Endothelial cell of hepatic sinusoid (primary cell): ENCODE measurements around the gene IGF2BP1.
"Not testable (repeated sequence)": the region's sequence is repeated elsewhere in the genome, so short reads cannot be mapped to it uniquely, and the experiment has no call there.

Source experiments
- in situ Hi-C: cut with HindIII; loops from 2 replicates; pipeline ENCODE4 v1.10.0; 2017; ENCODE audit warnings: low sequenced_read_pairs

IGF2BP1 gene

DNA sequence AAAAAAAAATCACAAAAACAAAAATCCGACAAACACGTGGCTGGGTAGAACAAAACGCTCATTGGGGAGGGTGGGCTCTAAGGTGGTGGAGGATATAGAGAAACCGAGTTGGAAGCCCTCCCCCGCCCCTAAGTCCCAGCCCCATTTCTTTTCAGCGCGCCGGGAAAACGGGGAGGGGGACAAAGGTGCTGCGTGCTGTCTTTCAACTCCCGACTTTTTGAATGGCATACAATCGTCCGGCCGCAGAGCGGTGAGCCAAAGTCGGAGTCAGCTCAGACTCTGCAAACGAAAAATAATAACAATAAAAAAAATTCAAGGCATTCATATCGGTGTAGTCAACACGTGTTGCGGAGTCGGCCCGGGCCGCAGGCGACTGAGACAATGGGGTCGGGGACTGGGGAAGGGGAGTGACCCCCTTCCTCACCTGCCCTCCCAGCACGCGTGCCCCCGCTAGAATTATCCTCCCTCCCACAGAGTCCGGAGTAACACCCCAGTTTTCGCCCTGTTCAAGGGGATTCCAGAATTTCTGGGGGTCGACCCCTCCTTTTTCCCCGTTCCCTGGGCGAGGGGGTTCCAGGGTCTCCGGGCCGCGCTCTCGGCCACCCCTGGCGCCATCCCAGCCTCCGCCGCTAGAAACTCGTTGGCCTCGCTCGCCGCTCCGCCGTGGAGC is 1.7 kb upstream of the IGF2BP1 start:
- in situ Hi-C loops, result no loop called here

DNA sequence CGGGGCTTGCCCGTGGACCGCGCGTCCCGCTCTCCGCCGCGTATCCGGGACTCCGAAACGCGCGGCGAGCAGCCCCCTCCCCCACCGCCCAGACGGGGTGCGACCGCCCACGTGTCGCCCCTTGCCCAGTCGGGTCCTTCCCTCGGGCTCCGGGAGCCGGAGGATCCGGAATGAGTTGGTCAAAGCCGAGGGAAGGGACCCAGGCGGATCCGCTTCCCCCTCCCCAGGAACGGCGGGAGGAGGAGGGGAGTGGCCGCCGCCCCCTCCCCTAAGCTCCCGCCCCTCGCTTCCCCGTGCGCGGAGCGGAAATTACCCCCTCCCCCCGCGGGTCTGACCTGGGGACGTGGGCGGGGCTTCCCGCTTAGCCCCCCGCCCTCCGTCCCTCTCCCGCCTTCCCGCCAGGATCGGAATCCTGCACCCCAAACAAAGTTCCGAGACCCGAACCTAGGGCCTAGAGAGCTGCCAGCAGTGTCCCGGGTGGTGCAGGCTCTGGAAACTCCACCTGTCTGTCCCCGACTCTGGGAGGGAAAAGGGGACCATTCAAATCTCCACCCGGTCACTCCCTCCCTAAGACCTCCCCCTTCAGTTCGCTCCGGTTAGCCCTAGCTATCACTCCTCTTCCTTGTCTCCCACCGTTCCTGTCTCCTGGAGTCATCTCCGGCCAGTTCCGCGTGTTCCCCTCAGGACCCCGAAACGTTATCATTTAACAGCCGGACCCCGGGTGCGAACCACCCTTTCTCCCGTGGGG is 1.0 kb upstream of the IGF2BP1 start:
- in situ Hi-C loops, result no loop called here

DNA sequence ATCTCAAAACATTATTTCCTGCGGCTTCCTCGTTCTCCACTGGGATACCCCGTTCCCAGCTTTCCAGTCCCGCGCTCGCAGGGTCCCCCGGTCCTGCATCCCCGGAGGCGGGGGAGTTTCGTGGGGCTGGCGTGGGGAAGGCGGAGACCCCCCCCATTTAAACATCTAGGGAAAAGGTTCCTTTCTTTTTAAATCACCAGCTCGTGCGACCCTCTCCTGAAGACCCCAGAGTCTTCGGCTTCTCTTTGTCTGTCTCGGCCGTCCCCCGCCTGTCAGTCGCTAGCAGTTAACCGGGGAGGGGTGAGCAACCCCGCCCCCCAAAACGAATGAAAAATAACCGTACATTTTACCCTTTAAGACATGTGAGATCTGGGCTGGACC is 473 bp upstream of the IGF2BP1 start:
- in situ Hi-C loops, result no loop called here

DNA sequence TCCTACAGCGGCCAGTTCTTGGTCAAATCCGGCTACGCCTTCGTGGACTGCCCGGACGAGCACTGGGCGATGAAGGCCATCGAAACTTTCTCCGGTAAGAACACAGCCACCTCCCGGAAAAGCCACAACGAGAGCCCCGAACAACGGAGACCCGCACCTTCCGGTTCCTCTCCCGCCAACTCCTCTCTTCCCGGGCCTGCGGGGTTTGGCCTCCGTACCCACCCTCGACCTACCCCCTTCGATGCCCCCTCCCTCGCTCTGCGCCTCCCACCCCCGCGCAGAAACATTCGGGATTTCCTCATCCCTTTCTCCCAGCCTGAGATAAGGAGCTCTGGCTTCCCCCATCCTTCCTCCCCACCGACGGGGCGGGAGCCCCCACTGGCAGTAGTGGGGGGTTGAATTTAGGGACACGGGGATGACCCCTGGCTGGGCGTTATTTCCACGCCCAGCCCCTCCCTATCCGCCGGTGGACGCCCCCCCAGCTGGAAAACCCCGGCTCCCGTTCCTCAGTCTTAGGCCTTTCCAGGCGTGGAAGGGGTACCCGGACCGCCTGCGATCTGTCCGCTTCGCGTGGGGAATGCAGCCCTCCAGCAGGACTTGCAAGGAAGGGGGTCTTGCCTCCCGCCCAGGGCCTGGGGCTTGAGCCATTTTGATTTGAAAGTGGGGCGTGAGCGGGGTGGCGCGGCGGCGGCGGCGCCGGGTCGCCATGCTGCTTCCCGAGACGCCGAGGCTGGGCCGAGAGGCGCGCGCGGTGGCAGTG is 822 bp downstream of the IGF2BP1 start:
- in situ Hi-C loops, result no loop called here

DNA sequence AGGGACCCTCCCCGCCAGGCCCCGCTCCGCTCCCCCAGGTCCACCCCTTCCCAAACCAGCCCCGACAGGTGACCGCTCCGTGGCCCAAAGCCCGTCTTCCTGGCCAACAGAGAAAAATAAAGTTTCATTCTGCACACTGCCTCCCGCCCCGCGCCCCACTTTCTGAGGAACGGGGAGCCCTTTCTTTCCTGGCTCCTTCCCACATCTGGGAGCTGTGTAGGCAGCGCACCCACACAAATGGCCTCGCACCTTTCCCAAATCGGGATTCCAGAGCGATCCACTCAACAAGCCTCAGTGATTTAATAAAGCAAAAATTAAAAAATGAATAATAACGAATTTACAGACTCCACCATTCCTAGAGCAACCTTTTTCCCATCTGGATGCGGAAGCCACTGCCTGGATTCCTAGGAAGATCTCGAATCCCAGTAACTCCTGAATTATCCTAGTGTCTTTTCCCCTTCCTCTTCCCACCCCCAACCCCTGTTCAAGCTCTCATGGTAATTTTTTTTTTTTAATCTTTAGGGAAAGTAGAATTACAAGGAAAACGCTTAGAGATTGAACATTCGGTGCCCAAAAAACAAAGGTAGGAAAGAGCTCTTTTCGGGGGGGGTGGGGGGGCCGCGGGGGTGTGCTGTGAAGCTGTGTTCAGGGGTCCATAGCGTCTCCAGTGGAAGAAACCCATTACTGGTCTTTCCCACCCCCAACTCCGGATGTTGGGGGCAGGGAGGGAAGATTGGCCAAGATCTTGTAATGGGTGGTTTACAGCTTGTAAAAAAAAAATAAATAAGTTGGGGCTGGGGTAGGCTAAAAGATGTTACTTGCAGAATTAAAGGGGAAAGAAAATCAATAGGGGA is 1.6 kb downstream of the IGF2BP1 start:
- in situ Hi-C loops, result no loop called here

DNA sequence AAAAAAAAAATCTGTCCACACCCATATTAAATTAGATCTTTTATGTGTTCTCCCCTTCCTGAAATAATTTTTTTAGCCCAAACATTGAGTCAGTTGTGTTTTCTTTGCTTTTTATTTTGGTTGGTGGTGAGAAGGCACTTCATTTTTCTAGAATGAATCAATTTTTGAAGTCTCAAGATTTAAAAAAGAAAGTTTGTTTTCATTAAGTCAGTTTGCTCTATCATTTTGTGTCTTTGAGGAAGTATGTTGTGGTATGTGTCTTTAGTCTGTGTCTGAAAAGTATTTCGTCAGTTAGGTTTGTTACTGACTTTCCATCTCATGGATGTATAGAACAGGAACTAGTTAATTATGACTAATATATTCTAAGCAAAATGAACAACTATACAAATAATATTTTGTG is 3.8 kb downstream of the IGF2BP1 start:
- in situ Hi-C loops, result no loop called here

DNA sequence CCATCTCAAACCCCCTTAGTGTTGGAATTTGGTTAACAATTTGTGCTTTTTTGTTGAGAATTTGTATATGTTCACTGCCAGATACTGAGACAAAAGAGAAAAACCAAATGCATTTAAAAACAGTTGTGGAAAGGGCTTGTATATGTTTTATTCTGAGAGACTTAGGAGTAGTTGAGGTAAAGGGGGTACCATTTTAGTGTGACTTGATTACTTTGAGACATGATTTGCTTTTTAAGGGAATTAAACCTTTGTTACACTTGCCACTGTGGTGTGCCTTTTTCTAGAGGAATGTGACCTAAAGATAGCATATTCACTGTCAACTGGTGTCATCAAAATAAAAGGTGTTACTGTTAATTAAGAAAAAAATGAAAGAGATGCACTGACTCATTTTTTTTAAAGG is 4.5 kb downstream of the IGF2BP1 start:
- in situ Hi-C loops, result no loop called here

DNA sequence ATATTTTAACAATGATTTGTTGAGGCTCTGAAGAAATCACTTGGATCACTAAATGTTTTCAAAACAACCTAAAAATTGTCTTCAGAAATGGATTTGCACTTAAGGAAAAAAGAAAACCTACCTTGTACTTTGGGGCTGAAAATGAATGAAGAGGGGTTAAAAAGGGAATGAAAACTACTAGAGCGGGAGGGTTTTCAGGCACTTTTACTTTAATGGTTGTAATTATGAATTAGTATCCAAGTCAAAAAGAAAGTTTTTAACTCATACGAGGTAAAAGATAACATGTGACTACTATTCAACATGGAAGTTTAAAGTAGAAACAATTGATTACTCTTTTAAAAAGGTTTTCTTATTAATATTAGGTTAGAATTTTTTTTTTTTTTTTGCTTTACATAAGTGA is 5.1 kb downstream of the IGF2BP1 start:
- in situ Hi-C loops, result no loop called here

DNA sequence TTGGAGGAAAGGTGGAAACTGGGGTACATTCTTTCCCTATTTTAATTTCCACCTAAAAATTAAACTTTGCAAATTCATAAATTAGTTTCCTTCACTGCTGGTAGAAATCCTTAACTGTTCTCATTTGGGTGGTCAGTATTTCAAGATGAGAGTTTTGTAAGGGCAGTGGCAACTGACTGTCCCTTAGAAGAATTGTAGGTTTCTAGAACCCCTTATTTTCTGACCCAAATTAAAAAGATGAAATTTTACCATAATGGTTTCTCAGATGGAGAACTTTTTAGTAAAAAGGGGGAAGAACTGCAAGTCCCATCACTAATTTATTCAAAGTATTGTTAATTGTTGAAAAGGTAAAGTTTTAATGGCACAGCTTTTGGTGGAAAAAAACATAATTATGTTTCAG is 5.6 kb downstream of the IGF2BP1 start:
- in situ Hi-C loops, result no loop called here

DNA sequence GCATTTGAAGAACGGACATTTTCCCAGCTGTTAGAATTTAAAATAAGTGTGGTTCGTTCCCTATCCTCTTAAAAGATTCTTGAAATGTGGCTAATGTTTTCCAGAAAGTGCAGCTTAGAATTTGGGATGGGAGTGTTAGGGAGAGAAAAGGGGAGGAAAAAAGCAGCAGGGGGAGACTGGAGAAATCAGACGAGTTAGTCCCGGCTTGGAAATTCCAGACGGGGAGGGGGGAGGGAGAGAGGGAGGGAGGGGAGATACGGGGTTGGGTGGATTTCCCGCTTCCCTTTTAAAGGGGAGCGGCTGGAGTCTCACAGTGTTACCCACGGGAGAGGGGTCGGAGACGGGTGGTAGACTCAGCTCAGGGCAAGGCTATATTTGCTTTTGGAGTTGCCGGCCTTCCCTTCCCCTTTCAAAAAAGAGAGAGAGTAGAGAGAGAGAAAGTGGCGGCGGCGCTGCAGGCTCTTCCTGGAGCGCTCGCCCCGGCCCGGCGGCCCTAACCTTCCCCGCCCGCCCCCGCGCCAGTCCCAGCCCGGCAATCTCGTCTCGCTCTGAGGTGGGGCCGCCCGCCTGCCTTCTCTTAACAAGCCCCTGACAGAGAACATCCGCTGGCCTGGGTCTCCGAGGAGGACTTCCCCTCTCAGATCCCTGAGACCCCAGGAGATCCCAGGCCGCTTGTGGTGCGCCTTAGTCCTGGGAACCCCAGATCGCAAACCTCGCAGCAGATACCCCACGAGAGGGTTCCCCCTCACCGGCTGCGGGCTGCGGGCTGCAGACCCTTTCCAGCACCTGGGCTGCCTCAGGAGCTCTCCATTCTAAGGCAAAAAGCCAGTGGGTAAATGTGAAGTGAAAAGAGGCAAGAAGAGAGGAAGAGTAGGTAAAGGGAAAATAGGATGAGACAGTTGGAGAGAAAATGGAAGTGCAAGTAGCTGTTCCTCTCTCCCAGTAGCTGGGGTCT is 6.6 kb downstream of the IGF2BP1 start:
- in situ Hi-C loops, result no loop called here

DNA sequence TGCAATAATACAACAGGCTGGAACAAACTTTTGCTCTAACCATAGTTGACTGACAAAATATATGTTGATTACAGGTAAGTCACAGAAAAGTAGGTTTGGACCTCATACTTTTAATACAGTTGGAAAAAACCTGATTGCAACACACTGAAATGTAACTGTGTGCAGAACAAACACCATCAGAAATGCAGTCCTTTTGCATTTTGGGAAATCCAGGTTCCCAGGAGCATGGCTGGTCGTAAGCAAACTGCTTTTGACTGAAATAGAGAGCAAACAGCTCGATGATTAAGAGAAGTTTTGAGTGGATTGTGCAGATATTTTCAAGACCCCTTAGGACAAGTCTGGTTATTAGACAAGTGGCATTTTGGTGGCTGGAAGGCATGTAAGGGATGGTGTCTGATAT is 8.0 kb downstream of the IGF2BP1 start:
- in situ Hi-C loops, result no loop called here

DNA sequence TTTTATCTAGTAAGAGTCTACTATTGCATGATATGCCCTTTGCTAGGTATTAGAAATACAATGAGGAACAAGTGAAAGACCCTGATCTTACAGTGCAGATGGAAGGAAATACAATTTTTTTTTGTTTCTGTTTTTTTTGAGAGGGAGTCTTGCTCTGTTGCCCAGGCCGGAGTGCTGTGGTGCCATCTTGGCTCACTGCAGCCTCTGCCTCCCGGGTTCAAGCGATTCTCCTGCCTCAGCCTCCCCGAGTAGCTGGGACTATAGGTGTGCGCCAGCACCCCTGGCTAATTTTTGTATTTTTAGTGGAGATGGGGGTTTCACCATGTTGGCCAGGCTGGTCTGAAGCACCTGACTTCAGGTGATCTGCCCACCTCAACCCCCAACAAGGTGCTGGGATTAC is 11.7 kb downstream of the IGF2BP1 start:
- in situ Hi-C loops, result not testable (repeated sequence)

DNA sequence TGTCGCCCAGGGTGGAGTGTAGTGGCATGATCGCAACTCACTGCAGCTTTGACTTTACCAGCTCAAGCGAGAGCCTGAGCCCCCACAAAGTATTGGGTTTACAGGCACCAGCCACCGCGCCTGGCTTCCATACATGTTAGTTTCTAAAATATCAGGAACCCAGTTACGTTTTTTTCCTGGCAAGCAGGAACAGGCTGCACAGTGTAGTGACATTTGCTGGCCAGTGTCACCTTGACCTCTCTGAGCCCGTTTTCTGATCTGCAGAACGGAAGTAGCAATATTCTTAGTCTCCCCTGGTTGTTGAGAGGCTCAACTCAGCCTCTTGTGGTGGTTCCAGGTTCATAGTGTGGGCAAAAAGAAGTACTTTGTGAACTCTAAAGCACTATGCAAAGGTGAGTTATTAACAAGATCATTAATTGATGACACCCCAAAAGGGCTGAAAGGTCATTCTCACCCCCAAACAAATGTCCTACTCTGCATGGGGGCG is 15.6 kb downstream of the IGF2BP1 start:
- in situ Hi-C loops, result no loop called here

DNA sequence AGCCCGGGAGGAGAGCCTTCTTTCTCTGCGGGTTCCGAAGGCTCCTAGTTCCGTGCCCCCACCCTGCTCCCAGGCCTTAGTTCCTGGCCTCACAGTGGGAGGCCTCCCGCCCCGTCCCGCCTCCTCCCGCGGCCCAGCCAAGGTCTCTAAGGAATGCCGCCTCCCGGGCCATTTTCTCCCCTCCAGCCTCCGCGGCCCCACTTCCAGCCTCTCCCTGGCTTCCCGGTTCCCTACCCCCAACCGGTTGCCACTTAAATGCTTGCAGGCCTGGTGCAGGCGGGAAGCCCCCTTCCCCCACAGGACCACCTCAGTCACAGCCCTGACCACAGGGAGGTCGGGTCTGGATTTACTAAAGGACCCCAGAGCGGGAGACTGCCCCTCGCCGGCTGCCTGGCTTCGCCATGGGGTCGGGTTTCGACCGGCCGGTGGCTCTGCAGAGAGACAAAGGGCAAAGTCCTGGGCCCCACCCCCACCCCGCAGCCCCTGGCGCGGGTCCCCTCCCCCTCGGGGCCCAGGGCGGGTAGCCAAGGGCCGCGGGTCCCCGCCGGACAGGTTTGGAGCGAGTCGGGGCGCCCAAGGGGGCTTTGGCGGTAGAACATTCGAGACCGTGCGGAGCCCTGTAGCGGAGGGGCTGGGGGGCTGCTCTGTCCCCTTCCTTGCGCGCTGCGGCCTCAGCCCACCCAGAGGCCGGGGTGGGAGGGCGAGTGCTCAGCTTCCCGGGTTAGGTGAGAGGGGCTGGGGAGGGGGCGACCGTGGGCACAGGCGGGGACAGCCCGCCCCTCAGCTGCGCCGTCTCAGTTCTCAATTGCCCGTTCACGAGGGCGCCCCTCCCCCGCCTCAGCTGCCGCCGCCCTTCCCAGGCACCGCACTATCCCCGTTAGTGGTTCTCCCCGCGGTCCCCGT is 16.4 kb downstream of the IGF2BP1 start:
- in situ Hi-C loops, result no loop called here

DNA sequence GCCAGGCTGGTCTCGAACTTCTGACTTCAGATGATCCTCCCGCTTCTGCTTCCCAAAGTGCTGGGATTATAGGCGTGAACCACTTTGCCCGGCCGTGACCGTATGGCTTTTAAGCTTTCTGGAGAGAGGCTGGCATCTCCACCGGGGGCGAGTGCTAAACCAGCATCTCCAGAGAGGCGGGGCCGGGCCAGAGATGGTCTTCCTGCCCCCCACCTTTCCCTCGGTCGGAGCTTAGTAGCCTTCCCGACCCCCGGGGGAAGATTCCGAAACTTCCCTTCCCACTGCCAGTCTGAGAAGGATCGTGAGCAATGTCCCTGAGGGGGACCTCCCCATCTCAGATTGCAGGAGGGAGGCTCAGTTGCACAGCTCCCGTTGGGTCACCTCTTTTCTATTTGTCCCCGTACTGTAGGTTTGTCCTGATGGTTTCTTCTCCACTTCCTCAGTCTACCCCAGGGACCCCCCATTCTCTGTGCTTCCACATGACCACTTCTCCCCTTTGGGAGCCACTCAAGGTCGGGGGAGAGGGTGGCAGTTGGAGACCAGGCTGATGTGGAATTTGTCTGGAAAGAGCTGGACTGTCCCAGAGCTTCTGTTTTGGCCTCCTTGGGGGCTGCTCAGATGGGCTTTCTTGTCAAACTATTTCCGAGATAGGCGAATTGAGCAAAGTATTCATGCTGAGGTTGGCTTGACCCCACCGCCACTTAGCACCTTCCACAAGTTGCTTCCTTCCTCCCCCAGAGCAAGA is 18.2 kb downstream of the IGF2BP1 start:
- in situ Hi-C loops, result loop anchor here (5.0 kb wide), 1 partner anchor 88 kb away; no protein-coding TSS in a partner anchor

DNA sequence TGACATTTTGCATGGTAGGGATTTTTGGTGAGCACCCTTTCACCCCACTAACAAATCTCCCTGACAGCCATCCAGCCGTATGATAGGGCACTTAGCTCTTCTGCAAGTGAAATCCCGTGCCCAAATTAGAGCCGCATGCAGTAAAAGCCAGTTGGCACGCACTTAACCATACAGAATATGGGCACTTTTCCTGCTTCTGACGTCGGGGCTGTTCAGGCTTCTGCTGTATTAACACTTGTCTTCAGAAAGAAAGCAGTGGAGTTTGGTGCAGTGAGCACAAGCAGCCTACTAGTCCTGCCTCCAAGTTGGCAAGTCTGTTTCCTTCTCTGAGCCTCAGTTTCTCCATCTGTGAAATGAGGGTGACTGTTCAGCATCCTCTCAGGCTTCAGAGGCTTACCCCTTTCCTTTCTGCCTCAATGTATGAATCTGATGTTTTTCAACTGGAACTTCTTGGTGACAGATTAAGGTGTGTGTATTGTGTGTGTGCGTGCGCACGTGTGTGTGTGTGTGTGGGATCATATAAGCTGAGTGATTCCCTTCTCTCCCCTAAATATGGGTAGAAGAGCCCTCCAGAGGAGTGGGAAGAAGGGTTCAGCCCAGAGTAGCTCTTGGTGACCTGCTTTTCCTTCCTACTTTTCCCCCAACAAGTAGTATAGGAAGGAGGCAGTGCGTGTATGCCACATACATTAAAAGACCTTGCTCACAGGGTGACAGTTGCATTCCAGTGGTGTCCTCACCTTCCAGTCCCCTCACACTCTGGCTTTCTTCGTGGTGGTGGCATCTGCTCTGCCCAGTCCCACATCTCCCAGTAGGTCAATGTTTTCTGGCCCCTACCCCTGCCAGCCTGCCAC is 19.0 kb downstream of the IGF2BP1 start:
- in situ Hi-C loops, result loop anchor here (5.0 kb wide), 1 partner anchor 89 kb away; no protein-coding TSS in a partner anchor
